OCI-LY1 (cell line): Measurements from ENCODE around the gene ZNFX1.

Experiments
- H2AFZ ChIP-seq: fragments of 200-600 bp; sonication (generic), shearing (Covaris generic); 2 replicates; pipeline ENCODE4 v1.6.0; 2014; ENCODE audit warnings: antibody characterized with exemption, mild to moderate bottlenecking, low read length
- H3F3A ChIP-seq: fragments of 200-600 bp; sonication (generic), shearing (Covaris generic); 2 replicates; pipeline ENCODE4 v1.6.0; 2014; ENCODE audit warnings: mild to moderate bottlenecking, antibody characterized with exemption, low read length, moderate library complexity; ENCODE audit not compliant: insufficient read depth
- H3K27ac ChIP-seq: fragments of 200-600 bp; sonication (generic); 2 replicates; pipeline ENCODE4 v1.5.1; 2014; ENCODE audit warnings: low read length, mixed run types, mild to moderate bottlenecking, low read depth; ENCODE audit not compliant: poor library complexity, severe bottlenecking
- H3K27me3 ChIP-seq: fragments of 200-600 bp; sonication (generic); 2 replicates; pipeline ENCODE4 v1.6.0; 2014; ENCODE audit warnings: antibody characterized with exemption, mild to moderate bottlenecking, low read length, moderate library complexity; ENCODE audit not compliant: insufficient read depth
- H3K36me3 ChIP-seq: fragments of 200-600 bp; sonication (generic); 2 replicates; pipeline ENCODE4 v1.6.1; 2014; ENCODE audit warnings: mild to moderate bottlenecking, antibody characterized with exemption, low read length, moderate library complexity, mixed read lengths; ENCODE audit not compliant: insufficient read depth
- H3K4me1 ChIP-seq: fragments of 200-600 bp; sonication (generic); 2 replicates; pipeline ENCODE4 v1.5.1; 2014; ENCODE audit warnings: mild to moderate bottlenecking, low read length, moderate library complexity; ENCODE audit not compliant: insufficient read depth, severe bottlenecking
- H3K4me2 ChIP-seq: fragments of 200-600 bp; sonication (generic), shearing (Covaris generic); 2 replicates; pipeline ENCODE4 v1.6.1; 2014; ENCODE audit warnings: low read length
- H3K4me3 ChIP-seq: fragments of 200-600 bp; sonication (generic); 2 replicates; pipeline ENCODE4 v1.5.1; 2014; ENCODE audit warnings: low read length, low read depth, mild to moderate bottlenecking, mixed read lengths; ENCODE audit not compliant: poor library complexity, severe bottlenecking
- H3K79me2 ChIP-seq: fragments of 200-600 bp; shearing (Covaris generic); 2 replicates; pipeline ENCODE4 v1.6.1; 2016; ENCODE audit warnings: mixed run types, low read length, mixed read lengths; ENCODE audit not compliant: insufficient read depth
- H3K9ac ChIP-seq: fragments of 200-600 bp; sonication (generic), shearing (Covaris generic); 2 replicates; pipeline ENCODE4 v1.6.1; 2014; ENCODE audit warnings: mild to moderate bottlenecking, low read length, mixed read lengths
- H3K9me2 ChIP-seq: fragments of 200-600 bp; sonication (generic), shearing (Covaris generic); 2 replicates; pipeline ENCODE4 v1.6.1; 2014; ENCODE audit warnings: low read depth, mild to moderate bottlenecking, low read length, mixed read lengths
- H3K9me3 ChIP-seq: fragments of 200-600 bp; shearing (Covaris generic); 2 replicates; pipeline ENCODE4 v1.6.1; 2014; ENCODE audit warnings: low read length, mixed read lengths
- H4K20me1 ChIP-seq: fragments of 200-600 bp; sonication (generic), shearing (Covaris generic); 2 replicates; pipeline ENCODE4 v1.6.0; 2016; ENCODE audit warnings: mild to moderate bottlenecking, low read length; ENCODE audit not compliant: insufficient read depth
- EZH2 ChIP-seq: fragments of 200-600 bp; sonication (generic), shearing (Covaris generic); IDR thresholded peaks from 2 replicates; pipeline ENCODE4 v1.8.0; 2017; ENCODE audit warnings: borderline replicate concordance, mixed run types, mild to moderate bottlenecking, antibody characterized with exemption, low read length, moderate library complexity, mixed read lengths
- TF ChIP-seq, protein P1 (sequence below): fragments of 200-600 bp; sonication (generic), shearing (Covaris generic); IDR thresholded peaks from 2 replicates; pipeline ENCODE4 v1.5.1; 2017; ENCODE audit warnings: mild to moderate bottlenecking, antibody characterized with exemption, low read length, moderate library complexity, mixed read lengths

ZNFX1 gene

DNA sequence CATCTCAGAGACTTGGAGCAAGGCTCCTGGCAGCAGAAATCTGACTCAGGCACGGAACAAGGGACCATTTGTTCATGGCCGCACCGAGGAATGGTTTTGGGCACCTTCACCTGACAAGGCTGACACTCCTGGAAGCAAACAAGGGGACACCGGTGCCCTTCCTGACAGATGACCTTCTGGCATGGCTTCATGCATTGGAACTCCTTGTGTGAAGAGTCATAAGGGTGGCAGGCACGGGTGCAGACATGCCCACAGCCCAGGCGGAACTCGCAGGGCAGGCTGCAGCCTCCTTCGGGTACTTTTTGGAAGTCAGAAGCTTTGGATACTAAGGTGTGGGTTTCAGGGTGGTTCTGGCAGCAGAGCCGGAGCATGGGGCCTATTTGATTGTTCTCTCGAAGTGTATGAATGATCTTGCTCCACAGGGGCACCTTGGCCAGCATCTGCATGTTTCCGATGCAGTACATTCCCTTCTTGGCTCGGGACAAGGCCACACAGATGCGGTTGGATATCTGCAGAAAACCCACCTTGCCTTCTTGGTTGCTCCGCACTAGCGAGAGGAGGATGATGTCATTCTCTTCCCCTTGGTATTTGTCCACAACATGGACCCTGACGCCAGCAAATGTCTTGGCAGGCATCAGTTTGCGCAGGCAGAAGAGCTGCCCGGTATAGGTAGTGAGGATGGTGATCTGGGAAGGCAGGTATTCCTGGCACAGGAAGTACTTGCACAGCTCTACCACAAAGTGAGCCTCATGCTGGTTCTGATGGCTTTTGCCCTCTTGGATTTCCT, 28.8 kb downstream of the ZNFX1 start:
- Histone ChIP-seq H3K4me2 (no peak overlapping the region), H3K4me3 (no peak overlapping the region), H4K20me1 (no peaks in the 10 kb centered on the region), H3F3A (no peaks in the 10 kb centered on the region), H3K79me2 (no peaks in the 10 kb centered on the region), H3K36me3 (peaks cover 96% of the 10 kb centered on the region), H3K9ac (no peak overlapping the region), H3K9me2 (no peaks in the 10 kb centered on the region), H3K9me3 (no peaks in the 10 kb centered on the region), H3K27ac (no peak overlapping the region), H2AFZ (no peak overlapping the region), H3K4me1 (no peaks in the 10 kb centered on the region), H3K27me3 (no peaks in the 10 kb centered on the region)
- TF ChIP-seq, protein P1, sequence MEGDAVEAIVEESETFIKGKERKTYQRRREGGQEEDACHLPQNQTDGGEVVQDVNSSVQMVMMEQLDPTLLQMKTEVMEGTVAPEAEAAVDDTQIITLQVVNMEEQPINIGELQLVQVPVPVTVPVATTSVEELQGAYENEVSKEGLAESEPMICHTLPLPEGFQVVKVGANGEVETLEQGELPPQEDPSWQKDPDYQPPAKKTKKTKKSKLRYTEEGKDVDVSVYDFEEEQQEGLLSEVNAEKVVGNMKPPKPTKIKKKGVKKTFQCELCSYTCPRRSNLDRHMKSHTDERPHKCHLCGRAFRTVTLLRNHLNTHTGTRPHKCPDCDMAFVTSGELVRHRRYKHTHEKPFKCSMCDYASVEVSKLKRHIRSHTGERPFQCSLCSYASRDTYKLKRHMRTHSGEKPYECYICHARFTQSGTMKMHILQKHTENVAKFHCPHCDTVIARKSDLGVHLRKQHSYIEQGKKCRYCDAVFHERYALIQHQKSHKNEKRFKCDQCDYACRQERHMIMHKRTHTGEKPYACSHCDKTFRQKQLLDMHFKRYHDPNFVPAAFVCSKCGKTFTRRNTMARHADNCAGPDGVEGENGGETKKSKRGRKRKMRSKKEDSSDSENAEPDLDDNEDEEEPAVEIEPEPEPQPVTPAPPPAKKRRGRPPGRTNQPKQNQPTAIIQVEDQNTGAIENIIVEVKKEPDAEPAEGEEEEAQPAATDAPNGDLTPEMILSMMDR = no peak
- no peak for TF ChIP-seq EZH2

DNA sequence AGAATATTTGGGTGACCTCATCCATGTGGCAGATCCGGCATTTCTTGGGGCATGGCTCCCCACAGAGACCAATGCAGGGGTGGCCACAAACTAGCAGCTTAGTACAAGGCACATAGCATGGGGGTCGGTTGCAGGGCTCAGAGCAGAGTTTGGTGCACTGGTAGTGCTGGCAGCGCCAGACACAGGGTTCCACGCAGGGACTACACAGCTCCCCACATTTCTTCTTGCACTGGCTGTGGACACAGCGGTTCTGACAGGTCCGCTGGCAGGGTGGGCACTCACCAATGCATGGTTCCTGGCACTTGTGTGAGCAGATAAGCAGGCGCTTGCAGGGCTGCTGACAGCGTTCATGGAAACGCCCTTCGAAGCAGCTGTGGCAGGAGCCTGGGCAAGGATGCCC, 29.6 kb downstream of the ZNFX1 start:
- H4K20me1 ChIP-seq = no peaks in the 10 kb centered on the region
- H3K9ac ChIP-seq = no peak overlapping the region
- no peak overlapping the region for H3K4me3 ChIP-seq
- no peak overlapping the region for H3K4me2 ChIP-seq
- H3F3A ChIP-seq = no peaks in the 10 kb centered on the region
- no peaks in the 10 kb centered on the region for H3K9me2 ChIP-seq
- no peaks in the 10 kb centered on the region for H3K27me3 ChIP-seq
- H3K27ac ChIP-seq = no peak overlapping the region
- TF ChIP-seq, protein P1 = no peak
- no peak for TF ChIP-seq EZH2
- no peaks in the 10 kb centered on the region for H3K9me3 ChIP-seq
- no peaks in the 10 kb centered on the region for H3K4me1 ChIP-seq
- H3K36me3 ChIP-seq = peaks cover 97% of the 10 kb centered on the region
- H2AFZ ChIP-seq = no peak overlapping the region
- no peaks in the 10 kb centered on the region for H3K79me2 ChIP-seq

DNA sequence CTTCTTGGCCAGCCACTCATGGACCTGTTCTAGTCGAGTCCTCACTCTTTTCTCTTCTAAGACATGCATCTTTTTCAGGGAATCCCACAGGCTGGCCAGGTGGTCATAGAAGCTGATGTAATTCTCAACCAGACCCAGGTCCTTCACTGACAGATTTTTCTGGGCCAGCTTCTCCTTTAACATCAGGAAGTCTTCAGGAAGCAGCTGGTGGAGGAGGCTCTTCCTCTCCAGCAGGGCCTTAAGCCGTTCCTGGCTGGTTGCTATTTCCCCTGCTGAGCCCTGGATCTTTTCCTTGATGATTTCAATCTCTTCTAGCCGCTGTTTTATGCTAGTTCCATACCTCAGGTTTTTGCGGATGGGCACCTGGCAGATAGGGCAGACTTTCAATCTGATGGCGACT, 30.1 kb downstream of the ZNFX1 start:
- no peaks in the 10 kb centered on the region for H3F3A ChIP-seq
- no peak overlapping the region for H3K9ac ChIP-seq
- TF ChIP-seq, protein P1 = no peak
- TF ChIP-seq EZH2 = no peak
- H3K79me2 ChIP-seq = no peaks in the 10 kb centered on the region
- H3K36me3 ChIP-seq = peaks cover 97% of the 10 kb centered on the region
- H3K4me2 ChIP-seq = no peak overlapping the region
- no peaks in the 10 kb centered on the region for H4K20me1 ChIP-seq
- H2AFZ ChIP-seq = no peak overlapping the region
- H3K9me3 ChIP-seq = no peaks in the 10 kb centered on the region
- H3K4me3 ChIP-seq = no peak overlapping the region
- H3K27ac ChIP-seq = no peak overlapping the region
- H3K9me2 ChIP-seq = no peaks in the 10 kb centered on the region
- H3K27me3 ChIP-seq = no peaks in the 10 kb centered on the region
- H3K4me1 ChIP-seq = no peaks in the 10 kb centered on the region
